DND-41 (cell line): ENCODE results near the gene CCDC78.

Experiments
- EZH2 ChIP-seq: IDR thresholded peaks from 3 replicates; pipeline ENCODE4 v1.6.1; 2012; ENCODE audit warnings: borderline replicate concordance, low read depth, mild to moderate bottlenecking, moderate library complexity, low read length, inconsistent platforms; ENCODE audit not compliant: severe bottlenecking
- TF ChIP-seq, protein P1 (sequence below): IDR thresholded peaks from 2 replicates; pipeline ENCODE4 v1.5.1; 2012; ENCODE audit warnings: borderline replicate concordance, low read length, moderate library complexity, mild to moderate bottlenecking; ENCODE audit not compliant: poor library complexity, severe bottlenecking; ENCODE audit errors: extremely low read depth

DNA sequence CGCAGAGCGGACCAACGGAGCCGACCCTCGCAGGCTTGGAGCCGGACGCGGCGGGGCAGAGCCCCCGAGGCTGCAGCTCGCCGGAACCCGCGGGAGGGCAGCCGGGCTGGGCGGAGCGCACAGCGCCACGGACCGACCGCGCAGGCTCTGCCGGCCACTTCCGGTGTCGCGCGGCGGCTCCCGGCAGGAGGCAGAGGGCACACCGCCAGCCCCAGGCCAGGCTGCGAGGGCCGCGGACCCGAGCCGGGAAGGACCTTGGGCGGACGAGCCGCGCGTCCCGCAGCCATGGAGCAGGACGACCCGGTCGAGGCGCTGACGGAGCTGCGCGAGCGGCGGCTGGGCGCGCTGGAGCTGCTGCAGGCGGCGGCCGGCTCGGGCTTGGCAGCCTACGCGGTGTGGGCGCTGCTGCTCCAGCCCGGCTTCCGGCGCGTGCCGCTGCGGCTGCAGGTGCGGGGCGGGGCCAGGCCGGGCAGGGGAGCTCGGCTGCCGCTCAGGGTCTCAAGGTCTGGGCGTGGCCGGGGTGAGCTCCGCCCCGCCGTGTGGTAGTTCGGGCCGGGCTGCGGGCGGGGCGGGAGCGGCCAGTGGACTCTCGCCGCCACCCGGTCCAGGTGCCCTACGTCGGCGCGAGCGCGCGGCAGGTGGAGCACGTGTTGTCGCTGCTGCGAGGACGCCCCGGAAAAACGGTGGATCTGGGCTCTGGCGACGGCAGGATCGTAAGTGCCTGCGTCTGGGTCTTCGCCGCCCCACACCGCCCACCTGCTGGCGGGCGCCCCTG, 5.1 kb downstream of the CCDC78 start, which contains the start of gene ANTKMT:
- no peak for TF ChIP-seq EZH2
- TF ChIP-seq, protein P1, sequence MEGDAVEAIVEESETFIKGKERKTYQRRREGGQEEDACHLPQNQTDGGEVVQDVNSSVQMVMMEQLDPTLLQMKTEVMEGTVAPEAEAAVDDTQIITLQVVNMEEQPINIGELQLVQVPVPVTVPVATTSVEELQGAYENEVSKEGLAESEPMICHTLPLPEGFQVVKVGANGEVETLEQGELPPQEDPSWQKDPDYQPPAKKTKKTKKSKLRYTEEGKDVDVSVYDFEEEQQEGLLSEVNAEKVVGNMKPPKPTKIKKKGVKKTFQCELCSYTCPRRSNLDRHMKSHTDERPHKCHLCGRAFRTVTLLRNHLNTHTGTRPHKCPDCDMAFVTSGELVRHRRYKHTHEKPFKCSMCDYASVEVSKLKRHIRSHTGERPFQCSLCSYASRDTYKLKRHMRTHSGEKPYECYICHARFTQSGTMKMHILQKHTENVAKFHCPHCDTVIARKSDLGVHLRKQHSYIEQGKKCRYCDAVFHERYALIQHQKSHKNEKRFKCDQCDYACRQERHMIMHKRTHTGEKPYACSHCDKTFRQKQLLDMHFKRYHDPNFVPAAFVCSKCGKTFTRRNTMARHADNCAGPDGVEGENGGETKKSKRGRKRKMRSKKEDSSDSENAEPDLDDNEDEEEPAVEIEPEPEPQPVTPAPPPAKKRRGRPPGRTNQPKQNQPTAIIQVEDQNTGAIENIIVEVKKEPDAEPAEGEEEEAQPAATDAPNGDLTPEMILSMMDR, result no peak
